ENCODE data around the gene PPM1E.

PPM1E gene

DNA sequence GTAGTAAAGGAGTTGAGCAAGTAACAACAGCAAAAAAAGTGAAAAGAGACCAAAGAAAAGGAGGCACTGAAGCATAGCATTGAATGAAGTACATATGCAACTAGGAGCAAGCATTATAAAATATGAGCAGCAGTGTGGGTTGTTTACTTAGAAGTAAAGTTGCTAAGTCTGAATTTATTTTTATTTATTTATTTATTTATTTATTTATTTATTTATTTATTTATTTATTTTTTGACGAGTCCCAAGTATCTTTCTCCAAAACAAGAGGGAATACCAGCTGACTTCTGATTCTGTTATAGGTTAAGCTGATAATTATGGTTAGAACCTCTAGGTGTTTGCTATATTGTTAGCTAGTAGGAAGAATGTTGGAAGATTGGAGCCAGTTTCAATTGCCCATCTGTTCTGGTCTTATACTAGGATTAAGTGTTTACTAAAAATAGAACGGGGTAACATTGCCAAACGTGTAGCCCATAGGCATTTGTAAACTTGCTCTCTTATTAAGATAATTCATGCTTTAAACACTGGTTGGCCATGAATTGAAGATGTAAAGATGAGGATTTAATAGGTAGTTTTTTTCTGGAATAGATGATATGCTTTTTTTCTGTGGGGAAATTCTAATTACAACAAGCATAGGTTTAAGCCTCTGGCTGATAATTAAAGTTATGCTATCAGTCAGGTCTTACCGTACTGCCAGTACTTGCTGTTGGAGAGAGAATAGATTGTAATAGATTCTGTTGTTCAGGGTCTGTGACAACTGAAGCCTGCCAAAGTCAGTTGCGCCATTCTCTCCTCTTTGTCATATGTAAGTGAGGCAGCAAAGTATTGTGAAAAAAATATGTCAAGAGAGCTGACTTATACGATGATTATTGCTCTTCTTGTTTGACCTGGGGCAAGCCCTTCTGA lies 66.7 kb downstream of the PPM1E start:
- DNase-seq (ENCODE audit: extremely low read depth, low read depth), result no peak
- TF ChIP-seq, protein P1, sequence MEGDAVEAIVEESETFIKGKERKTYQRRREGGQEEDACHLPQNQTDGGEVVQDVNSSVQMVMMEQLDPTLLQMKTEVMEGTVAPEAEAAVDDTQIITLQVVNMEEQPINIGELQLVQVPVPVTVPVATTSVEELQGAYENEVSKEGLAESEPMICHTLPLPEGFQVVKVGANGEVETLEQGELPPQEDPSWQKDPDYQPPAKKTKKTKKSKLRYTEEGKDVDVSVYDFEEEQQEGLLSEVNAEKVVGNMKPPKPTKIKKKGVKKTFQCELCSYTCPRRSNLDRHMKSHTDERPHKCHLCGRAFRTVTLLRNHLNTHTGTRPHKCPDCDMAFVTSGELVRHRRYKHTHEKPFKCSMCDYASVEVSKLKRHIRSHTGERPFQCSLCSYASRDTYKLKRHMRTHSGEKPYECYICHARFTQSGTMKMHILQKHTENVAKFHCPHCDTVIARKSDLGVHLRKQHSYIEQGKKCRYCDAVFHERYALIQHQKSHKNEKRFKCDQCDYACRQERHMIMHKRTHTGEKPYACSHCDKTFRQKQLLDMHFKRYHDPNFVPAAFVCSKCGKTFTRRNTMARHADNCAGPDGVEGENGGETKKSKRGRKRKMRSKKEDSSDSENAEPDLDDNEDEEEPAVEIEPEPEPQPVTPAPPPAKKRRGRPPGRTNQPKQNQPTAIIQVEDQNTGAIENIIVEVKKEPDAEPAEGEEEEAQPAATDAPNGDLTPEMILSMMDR (IDR thresholded peaks at IDR 0.05; ENCODE audit: low read depth, low read length), result no peak

DNA sequence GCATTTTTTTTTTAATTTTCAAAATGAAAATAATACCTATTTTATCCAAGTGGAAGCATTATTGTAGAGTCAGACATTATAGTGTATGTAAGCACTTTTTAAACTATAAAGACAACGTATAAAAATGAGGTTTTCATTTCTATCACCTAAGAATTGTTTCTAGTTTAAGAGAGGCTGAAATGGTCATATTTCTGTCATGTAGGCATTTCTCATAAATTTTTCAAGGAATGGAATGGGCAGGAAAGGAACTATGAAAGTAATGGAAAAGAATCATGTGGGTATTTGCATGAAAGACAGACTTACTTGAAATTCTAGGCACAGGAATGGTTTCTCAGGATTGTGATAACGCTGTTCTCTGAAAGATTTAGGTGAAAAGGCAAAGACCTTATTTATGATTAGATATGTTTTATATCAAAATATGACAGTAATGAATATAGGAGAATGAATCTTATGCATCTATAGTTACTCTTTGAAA lies 67.4 kb downstream of the PPM1E start:
- TF ChIP-seq, protein P1 (IDR thresholded peaks at IDR 0.05; ENCODE audit: low read depth, low read length), result no peak
- DNase-seq (ENCODE audit: extremely low read depth, low read depth), result no peak

DNA sequence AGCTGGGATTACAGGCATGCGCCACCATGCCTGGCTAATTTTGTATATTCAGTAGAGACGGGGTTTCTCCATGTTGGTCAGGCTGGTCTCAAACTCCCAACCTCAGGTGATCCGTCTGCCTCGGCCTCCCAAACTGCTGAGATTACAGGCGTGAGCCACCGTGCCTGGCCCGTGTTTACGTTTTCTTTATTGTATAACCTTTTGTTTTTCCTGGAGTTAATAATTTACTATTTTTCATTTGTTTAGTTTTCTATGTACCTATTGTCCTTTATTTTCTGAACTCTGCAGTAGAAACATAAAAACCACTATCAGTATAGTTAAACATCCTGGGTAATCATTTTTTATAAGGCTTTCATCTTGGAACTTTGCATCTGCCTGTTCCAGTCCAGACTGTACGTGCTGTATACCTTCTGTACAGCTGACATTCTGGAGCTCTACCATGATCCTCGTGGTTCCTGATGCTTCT lies 73.6 kb downstream of the PPM1E start:
- TF ChIP-seq, protein P1 (IDR thresholded peaks at IDR 0.05; ENCODE audit: low read depth, low read length), result no peak
- DNase-seq (ENCODE audit: extremely low read depth, low read depth), result no peak

DNA sequence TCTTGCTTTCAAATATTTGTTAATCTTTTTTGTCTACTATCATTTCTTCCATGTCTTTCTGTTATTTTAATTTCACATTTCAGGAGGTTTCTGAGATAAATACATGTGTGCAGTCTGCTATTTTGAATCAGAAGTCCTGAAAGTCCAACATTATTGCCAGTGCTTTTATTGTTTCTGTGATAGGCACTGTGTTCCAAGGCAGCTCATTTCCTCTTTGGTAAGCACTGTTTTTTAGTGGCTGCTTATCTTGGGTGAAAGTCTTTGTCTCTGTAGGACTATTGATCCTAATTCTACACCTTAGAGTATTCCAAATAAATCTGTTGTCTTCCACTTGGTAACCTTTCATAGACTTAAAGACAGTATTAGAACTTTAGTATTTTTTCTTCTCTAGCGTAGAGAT lies 76.1 kb downstream of the PPM1E start:
- DNase-seq (ENCODE audit: extremely low read depth, low read depth), result no peak
- TF ChIP-seq, protein P1 (IDR thresholded peaks at IDR 0.05; ENCODE audit: low read depth, low read length), result no peak

DNA sequence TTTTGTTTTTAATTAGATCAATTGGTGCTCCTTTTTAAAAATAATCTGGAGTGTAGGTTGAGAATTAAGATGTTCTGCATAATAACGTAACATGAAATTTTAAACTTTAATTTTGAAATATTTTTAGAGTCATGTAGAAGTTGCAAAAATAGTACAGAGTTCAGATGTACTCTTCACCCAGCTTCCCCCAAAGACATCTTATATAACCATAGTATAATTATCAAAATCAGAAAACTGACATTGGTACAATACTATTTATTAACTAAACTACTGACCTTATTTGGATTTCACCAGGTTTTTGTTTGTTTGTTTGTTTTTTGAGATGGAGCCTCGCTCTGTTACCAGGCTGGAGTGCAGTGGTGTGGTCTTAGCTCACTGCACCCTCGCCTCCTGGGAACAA lies 76.9 kb downstream of the PPM1E start:
- TF ChIP-seq, protein P1 (IDR thresholded peaks at IDR 0.05; ENCODE audit: low read depth, low read length), result no peak
- no peak for DNase-seq (ENCODE audit: extremely low read depth, low read depth)

DNA sequence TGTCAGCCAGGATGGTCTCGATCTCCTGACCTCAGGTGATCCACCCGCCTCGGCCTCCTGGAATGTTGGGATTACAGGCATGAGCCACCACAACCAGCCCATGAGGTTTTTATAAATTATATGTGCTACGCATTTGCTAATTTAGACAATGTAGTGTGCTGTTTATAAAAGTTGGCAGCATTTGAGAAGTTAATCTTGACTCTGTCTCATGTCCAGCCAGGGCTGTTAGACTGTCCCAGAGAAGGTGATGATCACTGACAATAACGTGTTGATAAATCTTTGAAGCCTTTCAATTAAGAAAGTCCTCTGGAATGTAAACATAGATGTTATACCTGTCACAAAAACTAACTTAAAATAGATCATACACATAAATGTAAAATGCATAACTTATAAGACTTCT lies 82.0 kb downstream of the PPM1E start:
- DNase-seq (ENCODE audit: extremely low read depth, low read depth), result no peak
- TF ChIP-seq, protein P1 (IDR thresholded peaks at IDR 0.05; ENCODE audit: low read depth, low read length), result no peak
